Glutamatergic neuron (in vitro differentiated cells): Measurements from ENCODE around the gene KLHL12. TPM values are rescaled to one million over a fixed set of nuclear protein-coding genes. Genes with fewer than 3 reads are reported as not detected.

Experiments used
- total RNA-seq: library from RNA; stranded (reverse); fragmentation: NEBNext Ultra II Directional; extraction: Animal tissue kit (Norgen Biotek cat#: 25700); gene quantifications from one replicate; pipeline ENCODE4 v1.2.1, GENCODE V29; 2021; ENCODE audit not compliant: unreplicated experiment

The KLHL12 gene
- total RNA-seq, 1 donor from 2014 or later, result 30.9 TPM

Other genes with a start within 250 kb of the KLHL12 start
- 2.6 TPM for gene SYT2, start 216.8 kb downstream of the KLHL12 start, total RNA-seq
- gene KDM5B, start 118.8 kb downstream of the KLHL12 start, total RNA-seq, result 338 TPM
- gene PCAT6, start 116.3 kb downstream of the KLHL12 start, total RNA-seq, result 7.7 TPM
- gene RABIF, start 38.1 kb downstream of the KLHL12 start, total RNA-seq, result 16.4 TPM
- gene ADIPOR1, start 31.1 kb upstream of the KLHL12 start, total RNA-seq, result 48.4 TPM
- 89.1 TPM for gene CYB5R1, start 40.0 kb upstream of the KLHL12 start, total RNA-seq
- gene TMEM183A, start 80.1 kb upstream of the KLHL12 start, total RNA-seq, result 61.5 TPM
- gene PPFIA4, start 99.3 kb upstream of the KLHL12 start, total RNA-seq, result 74.7 TPM
- gene MYOG, start 158.8 kb upstream of the KLHL12 start, total RNA-seq, result not detected
- gene ADORA1, start 200.5 kb upstream of the KLHL12 start, total RNA-seq, result 1.2 TPM
- not detected for gene MYBPH, start 248.6 kb upstream of the KLHL12 start, total RNA-seq